Muscle of arm (tissue), 12 donors: ENCODE results near the gene TERF2IP. TPM values are rescaled to one million over a fixed set of nuclear protein-coding genes. Genes with fewer than 3 reads are reported as not detected.

ENCODE experiments used
- DNase-seq: peaks from one replicate; pipeline ENCODE4 v3.0.0-alpha.2; 2013
- polyA plus RNA-seq, 12 donors: library from polyadenylated mRNA; unstranded; fragments of 120-200 nt; gene quantifications; one replicate each; pipeline ENCODE4 v1.2.1, GENCODE V29; 2013; ENCODE audit not compliant: insufficient read length in 12 of 12

Gene TERF2IP
- polyA plus RNA-seq, 12 donors = 57.5 to 105 (median 64.6) TPM; not detected in 1

GRCh38 chr16:75628351-75628750 is 19.2 kb upstream of the TERF2IP start:
- no peak for DNase-seq

GRCh38 chr16:75629132-75629531 is 18.4 kb upstream of the TERF2IP start:
- no peak for DNase-seq

GRCh38 chr16:75630052-75630451 is 17.5 kb upstream of the TERF2IP start:
- no peak for DNase-seq

- DNase-seq = no peak
These were observed 14.7 kb upstream of the TERF2IP start for GRCh38 chr16:75632857-75633256.

- DNase-seq = no peak
These were observed 12.5 kb upstream of the TERF2IP start for GRCh38 chr16:75635036-75635435.

- DNase-seq = no peak
These were observed 7.0 kb upstream of the TERF2IP start for GRCh38 chr16:75640598-75640997.

- DNase-seq = no peak
These were observed 3.1 kb upstream of the TERF2IP start for GRCh38 chr16:75644240-75645012.

- no peak for DNase-seq
These were observed 471 bp upstream of the TERF2IP start for GRCh38 chr16:75647112-75647491.

GRCh38 chr16:75648265-75649076 is 898 bp downstream of the TERF2IP start:
- DNase-seq = peak; percentile 91

GRCh38 chr16:75653922-75654321 is 6.3 kb downstream of the TERF2IP start:
- DNase-seq = no peak

- DNase-seq = no peak
These were observed 10.6 kb downstream of the TERF2IP start for GRCh38 chr16:75658175-75658574.

- DNase-seq = no peak
These were observed 12.7 kb downstream of the TERF2IP start for GRCh38 chr16:75660321-75660720.

- no peak for DNase-seq
These were observed 13.2 kb downstream of the TERF2IP start for GRCh38 chr16:75660726-75661302.

GRCh38 chr16:75667503-75667902 is 19.9 kb downstream of the TERF2IP start:
- DNase-seq = no peak

GRCh38 chr16:75676909-75677308 is 29.3 kb downstream of the TERF2IP start, which contains the start of gene CPHXL2:
Gene CPHXL2, minus strand, starts transcription at chr16:75677009. Its CDS starts 10 bp downstream, at chr16:75676999.
- no peak for DNase-seq

GRCh38 chr16:75679366-75679765 is 31.8 kb downstream of the TERF2IP start:
- no peak for DNase-seq

GRCh38 chr16:75682308-75682707 is 34.7 kb downstream of the TERF2IP start:
- no peak for DNase-seq

- no peak for DNase-seq
These were observed 39.8 kb downstream of the TERF2IP start for GRCh38 chr16:75687361-75687760.

- no peak for DNase-seq
These were observed 48.1 kb downstream of the TERF2IP start for GRCh38 chr16:75695708-75696107.

- DNase-seq = no peak
These were observed 50.0 kb downstream of the TERF2IP start for GRCh38 chr16:75697571-75697970.

GRCh38 chr16:75701361-75701760 is 53.8 kb downstream of the TERF2IP start, which contains the start of gene DUXB:
Gene DUXB, minus strand, starts transcription at chr16:75701461. Its CDS starts 43 bp downstream, at chr16:75701418.
- DNase-seq = no peak

- DNase-seq = no peak
These were observed 54.7 kb downstream of the TERF2IP start for GRCh38 chr16:75702242-75702641.

- DNase-seq = no peak
These were observed 55.7 kb downstream of the TERF2IP start for GRCh38 chr16:75703306-75703705.
